Muscle layer of colon (tissue), 2 donors: ENCODE data around the gene SSTR5.

Source experiments
- H3K27ac ChIP-seq: one replicate; pipeline ENCODE4 v1.7.0; 2013; ENCODE audit warnings: low read depth, mild to moderate bottlenecking, low read length, moderate library complexity
- H3K27me3 ChIP-seq, 2 donors: one replicate each; pipeline ENCODE4 v1.7.0; 2013; ENCODE audit warnings: low read length in 2 of 2, mild to moderate bottlenecking in 2 of 2; ENCODE audit not compliant: insufficient read depth in 2 of 2, control insufficient read depth in 1 of 2
- H3K36me3 ChIP-seq: one replicate; pipeline ENCODE4 v1.7.0; 2013; ENCODE audit warnings: mild to moderate bottlenecking, low read length; ENCODE audit not compliant: insufficient read depth
- H3K4me1 ChIP-seq: one replicate; pipeline ENCODE4 v1.7.0; 2013; ENCODE audit warnings: mild to moderate bottlenecking, low read length; ENCODE audit not compliant: insufficient read depth
- H3K4me3 ChIP-seq, 2 donors: one replicate each; pipeline ENCODE4 v1.7.0; 2013; ENCODE audit warnings: low read length in 2 of 2, low read depth in 1 of 2, mild to moderate bottlenecking in 1 of 2, moderate library complexity in 1 of 2
- H3K9ac ChIP-seq: one replicate; pipeline ENCODE4 v1.7.0; 2013; ENCODE audit warnings: low read length
- H3K9me3 ChIP-seq: one replicate; pipeline ENCODE4 v1.7.0; 2013; ENCODE audit warnings: mild to moderate bottlenecking, low read length
- donor health status: abdominal sarcoma.
- donor health status: Adenocarcinoma of cecum.

Gene SSTR5

DNA sequence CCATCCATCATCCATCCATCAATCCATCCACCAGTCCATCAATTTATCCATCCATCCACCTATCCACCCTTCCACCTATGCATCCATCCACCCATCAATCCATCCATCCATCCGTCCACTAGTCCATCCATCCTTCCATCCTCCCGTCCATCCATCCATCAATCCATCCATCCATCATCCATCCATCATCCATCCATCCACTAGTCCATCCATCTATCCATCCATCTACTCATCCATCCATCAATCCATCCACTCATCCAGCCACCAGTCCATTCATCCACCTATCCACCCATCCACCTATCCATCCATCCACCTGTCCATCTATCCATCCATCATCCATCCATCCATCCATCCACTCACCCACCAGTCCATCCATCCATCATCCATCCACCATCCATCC, 39.9 kb upstream of the SSTR5 start:
- H3K36me3 ChIP-seq: no peaks in the 10 kb centered on the region
- H3K4me3 ChIP-seq: no peak overlapping the region
- no peak overlapping the region for H3K9ac ChIP-seq
- H3K4me1 ChIP-seq: no peaks in the 10 kb centered on the region
- H3K27me3 ChIP-seq: peaks cover 0 to 54% of the 10 kb centered on the region in 2 donors
- H3K9me3 ChIP-seq: no peaks in the 10 kb centered on the region
- H3K27ac ChIP-seq: no peak overlapping the region

DNA sequence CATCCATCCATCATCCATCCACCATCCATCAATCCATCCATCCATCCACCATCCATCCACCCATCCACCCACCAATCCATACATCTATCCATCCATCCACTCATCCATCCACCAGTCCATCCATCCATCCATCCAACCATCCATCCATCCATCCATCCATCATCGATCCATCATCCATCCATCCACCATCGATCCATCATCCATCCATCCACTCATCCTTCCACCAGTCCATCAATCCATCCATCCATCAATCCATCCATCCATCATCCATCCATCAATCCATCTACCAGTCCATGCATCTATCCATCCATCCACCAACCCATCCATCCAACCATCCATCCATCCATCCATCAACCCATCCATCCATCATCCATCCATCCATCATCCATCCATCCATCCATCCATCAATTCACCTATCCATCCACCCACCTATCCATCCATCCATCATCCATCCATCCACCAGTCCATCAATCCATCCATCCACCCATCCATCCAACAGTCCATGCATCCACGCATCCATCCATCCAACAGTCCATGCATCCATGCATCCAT, 39.3 kb upstream of the SSTR5 start:
- Histone ChIP-seq H3K36me3 (no peaks in the 10 kb centered on the region), H3K27me3 (peaks cover 0 to 54% of the 10 kb centered on the region in 2 donors), H3K4me3 (no peak overlapping the region), H3K9me3 (no peaks in the 10 kb centered on the region), H3K4me1 (no peaks in the 10 kb centered on the region), H3K9ac (no peak overlapping the region), H3K27ac (no peak overlapping the region)

DNA sequence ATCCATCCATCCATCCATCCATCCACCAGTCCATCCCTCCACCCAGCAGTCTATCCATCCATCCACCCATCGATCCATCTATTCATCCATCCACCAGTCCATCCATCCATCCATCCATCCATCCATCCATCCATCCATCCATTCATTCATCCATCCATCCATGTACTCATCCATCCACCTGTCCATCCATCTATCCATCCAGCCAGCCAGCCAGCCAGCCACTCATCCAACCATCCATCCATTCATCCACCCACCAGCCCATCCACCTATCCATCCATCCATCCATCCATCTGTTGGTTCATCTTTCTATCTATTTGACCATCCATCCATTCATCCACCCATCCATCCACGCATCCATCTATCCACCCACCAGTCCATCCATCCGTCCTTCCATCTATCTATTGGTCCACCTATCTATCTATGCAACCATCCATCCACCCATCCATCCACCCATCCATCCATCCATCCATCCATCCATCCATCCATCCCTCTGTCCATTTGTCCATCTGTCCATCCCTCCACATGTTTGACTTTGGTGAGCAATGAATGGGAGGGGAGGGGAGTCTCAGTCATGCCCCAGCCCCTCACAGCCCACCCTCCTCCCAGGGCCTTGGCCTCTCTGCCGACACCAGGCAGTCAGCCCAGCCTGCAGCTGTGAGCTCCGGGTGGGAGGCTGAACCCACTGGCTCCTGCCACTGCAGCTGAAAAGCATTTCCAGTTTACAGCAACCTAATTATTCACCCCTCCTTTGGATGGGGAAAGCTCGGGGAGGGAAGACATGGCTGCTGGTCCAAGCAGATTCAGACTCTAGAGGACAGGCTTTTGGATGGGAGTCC, 38.1 kb upstream of the SSTR5 start:
- H3K9me3 ChIP-seq: no peaks in the 10 kb centered on the region
- peaks cover 0 to 57% of the 10 kb centered on the region in 2 donors for H3K27me3 ChIP-seq
- no peaks in the 10 kb centered on the region for H3K36me3 ChIP-seq
- H3K4me3 ChIP-seq: no peak overlapping the region
- H3K9ac ChIP-seq: no peak overlapping the region
- no peaks in the 10 kb centered on the region for H3K4me1 ChIP-seq
- H3K27ac ChIP-seq: no peak overlapping the region

DNA sequence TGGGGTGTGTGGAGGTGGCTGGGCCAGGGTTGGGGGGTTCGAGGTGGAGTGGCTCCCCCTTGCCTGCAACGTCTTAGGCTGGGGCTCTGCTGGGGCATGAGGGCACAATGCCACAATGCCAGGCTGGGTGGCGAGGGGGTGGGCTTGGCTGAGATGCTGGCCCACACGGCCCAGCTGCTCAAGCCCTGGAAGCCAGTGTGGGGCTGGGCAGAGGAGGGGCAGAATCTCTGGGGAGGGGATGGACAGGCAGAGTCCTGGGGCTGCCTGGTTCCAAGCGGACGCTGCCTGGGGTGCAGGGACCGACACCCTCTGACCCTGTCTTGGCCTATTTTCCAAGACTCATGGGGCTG, 37.5 kb upstream of the SSTR5 start:
- no peak overlapping the region for H3K9ac ChIP-seq
- no peaks in the 10 kb centered on the region for H3K9me3 ChIP-seq
- no peak overlapping the region for H3K4me3 ChIP-seq
- peaks cover 0 to 53% of the 10 kb centered on the region in 2 donors for H3K27me3 ChIP-seq
- no peaks in the 10 kb centered on the region for H3K4me1 ChIP-seq
- H3K27ac ChIP-seq: no peak overlapping the region
- no peaks in the 10 kb centered on the region for H3K36me3 ChIP-seq

DNA sequence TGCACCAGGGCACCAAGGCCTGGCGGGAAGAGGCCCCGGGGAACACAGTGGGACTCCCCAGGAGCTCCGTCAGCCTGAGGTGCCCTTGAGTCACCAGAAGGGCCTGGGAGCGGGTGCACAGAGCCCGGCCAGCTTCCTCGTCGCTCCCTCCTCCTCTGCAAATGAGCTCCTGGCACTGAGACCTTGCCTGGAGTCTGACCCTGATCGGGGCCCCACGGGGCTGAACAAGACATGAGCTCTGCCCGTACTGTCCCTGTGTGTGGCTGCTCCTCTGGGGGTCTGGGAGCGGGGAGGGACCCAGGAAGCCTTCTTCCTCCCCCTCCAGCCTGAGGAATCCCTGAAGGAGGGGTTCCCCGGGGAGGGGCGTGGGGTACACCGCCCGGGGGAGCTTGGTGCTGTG, 36.4 kb upstream of the SSTR5 start:
- H3K27me3 ChIP-seq: peaks cover 0 to 42% of the 10 kb centered on the region in 2 donors
- H3K9me3 ChIP-seq: no peaks in the 10 kb centered on the region
- no peak overlapping the region for H3K9ac ChIP-seq
- H3K4me3 ChIP-seq: no peak overlapping the region
- H3K36me3 ChIP-seq: no peaks in the 10 kb centered on the region
- H3K4me1 ChIP-seq: no peaks in the 10 kb centered on the region
- H3K27ac ChIP-seq: no peak overlapping the region

DNA sequence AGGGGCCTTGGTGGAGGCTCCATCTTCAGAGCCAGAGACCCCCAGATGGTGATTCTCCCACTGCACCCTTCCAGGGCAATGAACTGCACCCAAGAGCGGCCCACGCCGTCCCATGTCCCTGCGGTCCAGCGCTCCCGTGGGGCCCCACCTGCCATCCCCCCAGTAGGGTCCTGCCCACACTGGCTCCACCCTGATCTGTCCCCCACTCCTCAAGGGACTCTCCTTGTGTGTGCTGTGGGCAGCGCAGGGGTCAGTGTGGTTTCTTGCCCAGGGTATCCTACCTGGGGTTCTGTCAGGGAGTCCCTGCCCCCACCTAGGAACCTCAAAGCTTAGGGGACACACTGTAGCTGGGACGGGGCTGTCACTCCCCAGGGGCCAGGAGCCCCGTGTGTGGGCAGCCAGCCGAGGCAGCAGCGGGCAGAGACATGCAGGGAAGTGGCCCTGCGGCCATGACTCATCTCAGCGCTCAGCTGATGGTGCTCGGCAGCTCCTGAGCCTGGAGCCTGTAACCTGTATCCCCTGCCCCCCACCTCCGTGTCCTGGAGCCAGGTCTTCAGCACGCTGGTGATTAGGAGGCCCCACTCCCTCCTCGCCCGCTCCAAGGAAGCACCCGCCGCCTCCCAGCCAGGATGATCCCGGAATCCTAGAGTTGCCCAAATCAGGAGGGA, 35.7 kb upstream of the SSTR5 start:
- Histone ChIP-seq H3K9me3 (no peaks in the 10 kb centered on the region), H3K27ac (no peak overlapping the region), H3K9ac (no peak overlapping the region), H3K4me3 (no peak overlapping the region), H3K36me3 (no peaks in the 10 kb centered on the region), H3K27me3 (peaks cover 0 to 40% of the 10 kb centered on the region in 2 donors), H3K4me1 (no peaks in the 10 kb centered on the region)

DNA sequence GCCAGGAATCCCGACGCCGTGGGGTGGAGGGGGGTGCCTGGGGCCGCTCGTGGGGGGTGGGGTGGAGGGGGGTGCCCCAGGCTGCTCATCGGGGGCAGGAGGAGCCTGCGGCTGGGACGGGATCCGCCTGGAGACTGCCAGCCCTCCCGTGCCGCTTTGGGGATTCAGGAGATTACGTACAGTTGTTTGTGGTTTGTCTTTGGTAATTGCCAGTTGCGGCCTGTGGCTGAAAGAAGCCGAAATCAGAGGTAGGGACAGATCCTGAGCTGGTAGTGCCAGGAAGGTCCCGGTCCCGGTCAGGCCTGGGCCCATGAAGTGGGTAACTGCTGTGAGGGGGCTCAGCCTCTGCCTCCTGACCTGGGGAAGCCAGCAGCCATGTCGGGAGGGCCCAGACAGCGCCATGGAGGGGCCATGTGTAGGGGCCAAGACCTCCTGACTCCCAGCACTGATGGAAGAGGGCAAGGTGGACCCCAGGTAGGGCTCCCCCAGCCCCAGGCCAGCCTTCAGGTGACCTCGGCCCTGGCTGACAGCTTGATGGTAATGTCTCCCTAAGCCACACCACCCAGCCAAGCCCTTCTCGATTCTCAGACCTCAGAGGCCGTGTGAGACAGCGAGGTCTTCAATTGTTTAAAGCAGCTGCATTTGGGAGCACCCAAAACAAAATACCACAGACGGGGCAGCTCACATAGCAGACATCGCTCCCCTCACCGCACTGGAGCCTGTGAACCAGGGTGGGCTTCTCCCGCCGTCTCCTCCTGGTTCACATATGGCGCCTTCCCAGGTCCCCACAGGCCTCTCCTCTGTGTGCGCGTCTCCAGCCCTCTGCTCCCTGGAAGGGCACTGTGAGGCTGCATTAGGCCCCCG, 34.9 kb upstream of the SSTR5 start:
- H3K27me3 ChIP-seq: peaks cover 0 to 47% of the 10 kb centered on the region in 2 donors
- H3K4me3 ChIP-seq: no peak overlapping the region
- no peaks in the 10 kb centered on the region for H3K9me3 ChIP-seq
- no peaks in the 10 kb centered on the region for H3K4me1 ChIP-seq
- H3K9ac ChIP-seq: no peak overlapping the region
- no peaks in the 10 kb centered on the region for H3K36me3 ChIP-seq
- H3K27ac ChIP-seq: no peak overlapping the region

DNA sequence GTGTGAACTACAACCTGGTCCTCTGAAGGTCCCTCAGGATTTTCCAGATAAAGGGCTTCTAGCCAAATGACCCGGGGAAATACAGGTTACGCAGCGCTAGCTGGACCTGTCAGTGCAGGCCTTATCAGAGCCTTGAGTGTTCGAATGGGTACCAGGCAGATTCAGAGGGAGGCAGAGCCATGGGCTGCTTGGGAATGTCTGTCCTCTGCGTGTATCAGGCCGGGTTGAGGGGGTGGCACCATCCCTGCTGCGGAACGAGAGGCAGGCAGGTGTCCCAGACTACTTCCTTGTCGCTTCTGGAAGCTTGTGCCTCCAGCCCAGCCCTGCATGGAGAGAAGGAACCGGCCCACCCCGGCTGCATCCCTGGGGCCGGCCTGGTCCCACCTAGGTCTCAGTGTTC, 33.6 kb upstream of the SSTR5 start:
- H3K36me3 ChIP-seq: no peaks in the 10 kb centered on the region
- no peaks in the 10 kb centered on the region for H3K9me3 ChIP-seq
- H3K27ac ChIP-seq: no peak overlapping the region
- H3K9ac ChIP-seq: no peak overlapping the region
- peaks cover 0 to 52% of the 10 kb centered on the region in 2 donors for H3K27me3 ChIP-seq
- H3K4me1 ChIP-seq: no peaks in the 10 kb centered on the region
- H3K4me3 ChIP-seq: no peak overlapping the region

DNA sequence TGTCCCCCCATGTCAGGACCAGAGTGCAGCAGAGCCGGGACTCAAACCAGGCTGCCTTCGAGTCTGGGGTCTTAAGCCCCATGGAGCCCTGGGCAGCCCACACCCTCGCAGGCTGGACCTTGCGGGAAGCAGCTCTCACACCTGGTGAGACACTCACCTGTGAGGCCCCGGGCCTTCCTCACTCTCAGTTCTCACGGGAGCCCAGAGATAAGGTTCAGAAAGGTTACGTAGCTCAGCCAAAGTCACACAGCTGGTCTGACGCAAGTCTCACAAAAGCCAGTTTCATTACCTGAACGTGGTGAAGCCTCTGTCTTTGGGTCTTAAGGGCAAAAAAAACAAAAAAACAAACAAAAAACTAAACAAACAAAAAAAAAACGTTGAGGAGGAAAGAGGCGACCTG, 32.8 kb upstream of the SSTR5 start:
- Histone ChIP-seq H3K4me3 (no peak overlapping the region), H3K36me3 (no peaks in the 10 kb centered on the region), H3K27me3 (peaks cover 0 to 57% of the 10 kb centered on the region in 2 donors), H3K9ac (no peak overlapping the region), H3K9me3 (no peaks in the 10 kb centered on the region), H3K4me1 (no peaks in the 10 kb centered on the region), H3K27ac (no peak overlapping the region)

DNA sequence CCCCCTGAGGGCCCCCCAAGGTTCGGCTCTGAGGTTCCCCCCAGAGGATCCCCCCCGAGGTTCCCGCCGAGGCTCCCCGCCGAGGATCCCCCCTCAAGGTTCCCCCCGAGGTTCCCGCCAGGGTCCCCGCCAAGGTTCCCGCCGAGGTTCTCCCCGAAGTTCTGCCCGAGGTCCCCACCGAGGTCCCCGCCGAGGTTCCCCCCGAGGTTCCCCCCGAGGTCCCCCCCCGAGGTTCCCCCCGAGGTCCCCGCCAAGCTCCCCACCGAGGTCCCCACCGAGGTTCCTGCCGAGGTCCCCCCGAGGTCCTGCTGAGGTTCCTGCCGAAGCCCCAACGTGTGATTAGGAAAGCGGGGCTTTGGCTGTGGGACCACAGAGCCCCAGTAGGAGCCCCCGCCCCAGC, 32.2 kb upstream of the SSTR5 start:
- H3K4me3 ChIP-seq: no peak overlapping the region
- H3K27ac ChIP-seq: no peak overlapping the region
- H3K36me3 ChIP-seq: no peaks in the 10 kb centered on the region
- no peaks in the 10 kb centered on the region for H3K9me3 ChIP-seq
- no peak overlapping the region for H3K9ac ChIP-seq
- no peaks in the 10 kb centered on the region for H3K4me1 ChIP-seq
- peaks cover 0 to 57% of the 10 kb centered on the region in 2 donors for H3K27me3 ChIP-seq

DNA sequence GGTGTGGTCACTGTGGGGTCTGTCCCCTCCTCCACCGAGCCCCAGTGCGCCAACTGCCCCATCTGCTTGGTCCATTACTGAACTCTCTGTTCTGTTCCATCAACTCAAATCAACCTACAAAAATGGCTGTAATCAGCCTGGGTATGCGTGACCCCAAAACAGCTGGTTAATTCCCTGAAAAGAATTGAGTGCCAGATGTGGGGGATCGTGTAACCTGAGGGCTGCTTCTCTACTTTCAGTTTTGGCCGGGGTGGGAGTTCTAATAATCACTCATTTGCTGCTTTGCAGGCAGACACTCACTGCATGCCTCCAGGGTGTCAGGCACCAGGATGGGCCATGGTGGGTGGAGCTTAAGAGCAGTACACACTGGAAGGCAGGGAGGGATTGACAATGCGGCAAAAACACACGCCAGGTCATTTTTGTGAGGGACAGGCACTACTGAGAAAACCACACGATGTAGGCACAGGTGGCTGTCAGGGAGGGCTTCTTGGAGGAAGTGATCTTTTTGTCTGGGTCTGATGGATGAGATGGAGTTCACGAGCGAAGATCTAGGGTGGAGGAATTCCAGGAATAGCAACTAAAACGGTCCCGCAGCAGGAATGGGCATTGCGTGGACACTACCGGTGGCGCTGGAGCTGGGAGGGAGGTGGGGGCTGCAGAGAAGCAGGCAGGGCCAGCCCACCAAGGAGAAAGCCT, 30.4 kb upstream of the SSTR5 start:
- Histone ChIP-seq H3K36me3 (no peaks in the 10 kb centered on the region), H3K27ac (no peak overlapping the region), H3K9ac (no peak overlapping the region), H3K27me3 (peaks cover 0 to 57% of the 10 kb centered on the region in 2 donors), H3K4me1 (no peaks in the 10 kb centered on the region), H3K4me3 (no peak overlapping the region), H3K9me3 (no peaks in the 10 kb centered on the region)
